ENCODE data around the gene PLEKHA7. TPM values are rescaled to one million over a fixed set of nuclear protein-coding genes. Genes with fewer than 3 reads are reported as not detected.
A peak's percentile ranks its signal among the peaks of the same experiment; 100 is the strongest.

The PLEKHA7 gene
- total and polyA plus RNA-seq, 2 of the 13 experiments (the other 11 are each of a cell fraction or from before 2014, with no cell fraction given) = 17.5 to 18.7 TPM

DNA sequence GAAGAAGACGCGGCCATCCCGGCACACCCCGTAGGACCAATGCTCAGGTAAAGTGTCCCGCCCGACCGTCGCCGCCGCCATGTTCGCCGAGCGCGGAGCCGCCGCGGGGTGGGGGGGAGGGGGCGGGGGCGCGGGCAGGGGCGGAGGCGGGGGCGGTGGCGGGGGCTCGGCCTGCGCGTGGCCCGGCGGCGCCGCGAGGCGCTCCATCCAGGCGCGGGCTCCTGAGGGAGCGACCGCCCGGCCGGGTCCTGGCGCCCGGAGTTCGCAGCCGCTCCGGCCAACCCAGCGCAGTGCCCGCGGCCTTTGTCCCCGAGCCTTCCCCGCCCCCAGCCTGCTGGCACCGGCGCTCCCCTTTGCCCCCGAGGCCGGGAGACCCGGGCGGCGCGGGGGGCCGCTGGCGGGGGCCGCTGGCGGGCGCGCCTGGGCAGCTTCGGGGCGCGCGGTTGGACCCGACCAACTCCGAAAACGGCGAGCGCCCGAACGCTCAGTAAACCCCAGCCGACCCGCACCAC, at the start of gene PLEKHA7 (continued):
- TF ChIP-seq YY1 (IDR thresholded peaks at IDR 0.05; ENCODE audit: insufficient read depth, insufficient replicate concordance, low read depth, low read length) (peak; percentile 48), PHF8 (CRISPR knock-in tag; IDR thresholded peaks at IDR 0.05) (no peak)

DNA sequence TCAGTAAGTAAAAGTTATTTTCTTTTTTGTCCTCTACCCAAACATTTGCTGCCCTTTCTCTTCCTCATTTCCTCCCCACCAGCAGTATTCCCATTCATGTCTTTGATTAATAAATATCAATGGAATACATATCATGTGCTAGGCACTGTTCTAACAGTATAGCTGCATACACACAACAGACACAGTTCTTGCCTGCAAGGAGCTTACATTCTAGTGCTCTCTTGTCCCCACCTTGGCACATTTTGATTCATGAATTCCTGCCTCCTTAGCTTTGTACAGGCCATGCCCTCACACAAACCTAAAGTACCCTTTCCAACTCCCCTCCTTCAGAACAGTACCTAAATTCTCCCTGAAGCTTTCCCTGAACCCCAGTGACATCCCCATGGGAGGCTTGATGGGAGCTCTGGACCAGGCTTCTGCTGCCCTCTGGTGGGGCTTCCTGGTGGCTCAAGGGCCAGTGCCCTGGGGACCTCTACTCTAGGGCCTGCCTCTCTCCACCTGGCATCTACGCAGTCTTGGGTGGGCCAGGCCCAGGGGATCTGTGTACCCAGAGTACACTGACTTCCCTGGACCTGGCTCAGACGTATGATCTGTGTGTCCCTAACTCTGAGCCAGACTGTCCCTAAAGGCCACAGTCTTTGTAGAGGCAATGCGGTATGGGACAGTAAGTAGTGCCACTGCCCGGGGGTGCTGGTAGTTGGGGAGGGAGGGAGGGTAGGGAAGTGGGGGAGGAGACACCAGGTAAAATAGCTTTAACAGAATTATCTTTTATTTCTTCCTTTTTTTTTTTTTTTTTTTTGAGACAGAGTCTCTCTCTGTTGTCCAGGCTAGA, 49.2 kb upstream of the PLEKHA7 start:
- Histone ChIP-seq H3K4me2 (ENCODE audit: low read depth, low read length) (no peak overlapping the region), H3K27me3 (ENCODE audit: control insufficient read depth in 1 of 2, insufficient read depth in 2 of 2, low read length in 2 of 2) (no peaks in the 10 kb centered on the region), H3K4me3 (replicated peaks in 1 of 3; ENCODE audit: insufficient read depth in 1 of 3, low read depth in 2 of 3, low read length in 3 of 3) (no peak overlapping the region), H3K9ac (ENCODE audit: insufficient read depth, low read depth, low read length) (no peak overlapping the region), H3K4me1 (ENCODE audit: insufficient read depth, low read length) (no peaks in the 10 kb centered on the region), H3K36me3 (replicated peaks in 1 of 2; ENCODE audit: control insufficient read depth in 1 of 2, insufficient read depth in 2 of 2, low read length in 2 of 2) (no peaks in the 10 kb centered on the region), H2AFZ (ENCODE audit: low read length) (no peak overlapping the region), H3K79me2 (ENCODE audit: insufficient read depth, low read length) (no peaks in the 10 kb centered on the region), H3K9me3 (ENCODE audit: low read length) (no peaks in the 10 kb centered on the region), H3K27ac (ENCODE audit: extremely low read length, insufficient read depth, low read length) (no peak overlapping the region), H4K20me1 (ENCODE audit: insufficient read depth, low read length) (no peaks in the 10 kb centered on the region)
- no TSS peak for BruUV-seq (replicated peaks)
- CTCF ChIA-PET (ENCODE audit: low intra/inter-chr PET ratio, low total read pairs) = interaction anchor here (0.7 to 2.7 kb wide), 8 partner anchors 27 to 243 kb away, joined by 3 to 46 read pairs (median 9); no protein-coding TSS in a partner anchor
- POLR2A ChIA-PET = interaction anchor here (1.2 to 1.7 kb wide), 3 partner anchors 14 to 117 kb away, joined by 6 to 9 read pairs (median 6); partner anchors contain the start of gene RPS13
- in situ Hi-C loops (cut with HindIII; ENCODE audit: extremely low pct_ligation_motif_present, low pct_unique_long_range_greater_than_20kb) (loop anchor here (5.0 to 10.0 kb wide), 3 partner anchors 46 to 239 kb away; no protein-coding TSS in a partner anchor), intact Hi-C loops (cut with micrococcal nuclease; ENCODE audit: unreplicated experiment) (loop anchor here (1.0 to 5.0 kb wide), 5 partner anchors 27 to 241 kb away; no protein-coding TSS in a partner anchor)
- ATAC-seq = peak; percentile 99
- 73% methylated on average over 3 of the region's 4 CpGs for WGBS (ENCODE audit: low lambda C conversion rate)
- peak; percentile 54 for DNase-seq (ENCODE audit: low spot score)
- peak; percentile 34 for FAIRE-seq
- TF ChIP-seq PITX1 (CRISPR knock-in tag; IDR thresholded peaks at IDR 0.05) (peak; percentile 56; the same call in 1 of the 2 replicates), ZNF607 (CRISPR knock-in tag; IDR thresholded peaks at IDR 0.05; ENCODE audit: borderline replicate concordance) (no peak), REXO4 (CRISPR knock-in tag; IDR thresholded peaks at IDR 0.05; ENCODE audit: borderline replicate concordance) (no peak), PRMT3 (CRISPR knock-in tag; IDR thresholded peaks at IDR 0.05; ENCODE audit: borderline replicate concordance, low read depth) (no peak), KLF6 (CRISPR knock-in tag; IDR thresholded peaks at IDR 0.05) (no peak), SRY (CRISPR knock-in tag; IDR thresholded peaks at IDR 0.05) (no peak), ZKSCAN1 (IDR thresholded peaks at IDR 0.05; ENCODE audit: low read length) (no peak)
- TF ChIP-seq, protein P1, sequence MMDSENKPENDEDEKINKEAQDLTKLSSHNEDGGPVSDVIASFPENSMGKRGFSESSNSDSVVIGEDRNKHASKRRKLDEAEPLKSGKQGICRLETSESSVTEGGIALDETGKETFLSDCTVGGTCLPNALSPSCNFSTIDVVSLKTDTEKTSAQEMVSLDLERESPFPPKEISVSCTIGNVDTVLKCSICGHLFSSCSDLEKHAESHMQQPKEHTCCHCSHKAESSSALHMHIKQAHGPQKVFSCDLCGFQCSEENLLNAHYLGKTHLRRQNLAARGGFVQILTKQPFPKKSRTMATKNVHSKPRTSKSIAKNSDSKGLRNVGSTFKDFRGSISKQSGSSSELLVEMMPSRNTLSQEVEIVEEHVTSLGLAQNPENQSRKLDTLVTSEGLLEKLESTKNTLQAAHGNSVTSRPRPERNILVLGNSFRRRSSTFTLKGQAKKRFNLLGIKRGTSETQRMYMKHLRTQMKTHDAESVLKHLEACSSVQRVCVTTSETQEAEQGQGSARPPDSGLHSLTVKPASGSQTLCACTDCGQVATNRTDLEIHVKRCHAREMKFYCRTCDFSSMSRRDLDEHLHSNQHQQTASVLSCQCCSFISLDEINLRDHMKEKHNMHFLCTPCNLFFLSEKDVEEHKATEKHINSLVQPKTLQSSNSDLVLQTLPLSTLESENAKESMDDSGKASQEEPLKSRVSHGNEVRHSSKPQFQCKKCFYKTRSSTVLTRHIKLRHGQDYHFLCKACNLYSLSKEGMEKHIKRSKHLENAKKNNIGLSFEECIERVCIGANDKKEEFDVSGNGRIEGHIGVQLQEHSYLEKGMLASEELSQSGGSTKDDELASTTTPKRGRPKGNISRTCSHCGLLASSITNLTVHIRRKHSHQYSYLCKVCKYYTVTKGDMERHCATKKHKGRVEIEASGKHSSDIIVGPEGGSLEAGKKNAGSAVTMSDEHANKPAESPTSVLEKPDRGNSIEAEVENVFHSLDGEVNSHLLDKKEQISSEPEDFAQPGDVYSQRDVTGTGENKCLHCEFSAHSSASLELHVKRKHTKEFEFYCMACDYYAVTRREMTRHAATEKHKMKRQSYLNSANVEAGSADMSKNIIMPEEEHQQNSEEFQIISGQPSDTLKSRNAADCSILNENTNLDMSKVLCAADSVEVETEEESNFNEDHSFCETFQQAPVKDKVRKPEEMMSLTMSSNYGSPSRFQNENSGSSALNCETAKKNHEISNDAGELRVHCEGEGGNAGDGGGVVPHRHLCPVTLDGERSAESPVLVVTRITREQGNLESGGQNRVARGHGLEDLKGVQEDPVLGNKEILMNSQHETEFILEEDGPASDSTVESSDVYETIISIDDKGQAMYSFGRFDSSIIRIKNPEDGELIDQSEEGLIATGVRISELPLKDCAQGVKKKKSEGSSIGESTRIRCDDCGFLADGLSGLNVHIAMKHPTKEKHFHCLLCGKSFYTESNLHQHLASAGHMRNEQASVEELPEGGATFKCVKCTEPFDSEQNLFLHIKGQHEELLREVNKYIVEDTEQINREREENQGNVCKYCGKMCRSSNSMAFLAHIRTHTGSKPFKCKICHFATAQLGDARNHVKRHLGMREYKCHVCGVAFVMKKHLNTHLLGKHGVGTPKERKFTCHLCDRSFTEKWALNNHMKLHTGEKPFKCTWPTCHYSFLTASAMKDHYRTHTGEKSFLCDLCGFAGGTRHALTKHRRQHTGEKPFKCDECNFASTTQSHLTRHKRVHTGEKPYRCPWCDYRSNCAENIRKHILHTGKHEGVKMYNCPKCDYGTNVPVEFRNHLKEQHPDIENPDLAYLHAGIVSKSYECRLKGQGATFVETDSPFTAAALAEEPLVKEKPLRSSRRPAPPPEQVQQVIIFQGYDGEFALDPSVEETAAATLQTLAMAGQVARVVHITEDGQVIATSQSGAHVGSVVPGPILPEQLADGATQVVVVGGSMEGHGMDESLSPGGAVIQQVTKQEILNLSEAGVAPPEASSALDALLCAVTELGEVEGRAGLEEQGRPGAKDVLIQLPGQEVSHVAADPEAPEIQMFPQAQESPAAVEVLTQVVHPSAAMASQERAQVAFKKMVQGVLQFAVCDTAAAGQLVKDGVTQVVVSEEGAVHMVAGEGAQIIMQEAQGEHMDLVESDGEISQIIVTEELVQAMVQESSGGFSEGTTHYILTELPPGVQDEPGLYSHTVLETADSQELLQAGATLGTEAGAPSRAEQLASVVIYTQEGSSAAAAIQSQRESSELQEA (CRISPR knock-in tag; IDR thresholded peaks at IDR 0.05; ENCODE audit: not compliant biosample characterization) = no peak
- TF ChIP-seq, protein P2, sequence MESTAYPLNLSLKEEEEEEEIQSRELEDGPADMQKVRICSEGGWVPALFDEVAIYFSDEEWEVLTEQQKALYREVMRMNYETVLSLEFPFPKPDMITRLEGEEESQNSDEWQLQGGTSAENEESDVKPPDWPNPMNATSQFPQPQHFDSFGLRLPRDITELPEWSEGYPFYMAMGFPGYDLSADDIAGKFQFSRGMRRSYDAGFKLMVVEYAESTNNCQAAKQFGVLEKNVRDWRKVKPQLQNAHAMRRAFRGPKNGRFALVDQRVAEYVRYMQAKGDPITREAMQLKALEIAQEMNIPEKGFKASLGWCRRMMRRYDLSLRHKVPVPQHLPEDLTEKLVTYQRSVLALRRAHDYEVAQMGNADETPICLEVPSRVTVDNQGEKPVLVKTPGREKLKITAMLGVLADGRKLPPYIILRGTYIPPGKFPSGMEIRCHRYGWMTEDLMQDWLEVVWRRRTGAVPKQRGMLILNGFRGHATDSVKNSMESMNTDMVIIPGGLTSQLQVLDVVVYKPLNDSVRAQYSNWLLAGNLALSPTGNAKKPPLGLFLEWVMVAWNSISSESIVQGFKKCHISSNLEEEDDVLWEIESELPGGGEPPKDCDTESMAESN (CRISPR knock-in tag; conservative IDR thresholded peaks at IDR 0.05) = 0 out of 2 replicates have a peak, but pooled peaks have one; percentile 50
